ENCODE measurements around the gene ZNF205.

DNA sequence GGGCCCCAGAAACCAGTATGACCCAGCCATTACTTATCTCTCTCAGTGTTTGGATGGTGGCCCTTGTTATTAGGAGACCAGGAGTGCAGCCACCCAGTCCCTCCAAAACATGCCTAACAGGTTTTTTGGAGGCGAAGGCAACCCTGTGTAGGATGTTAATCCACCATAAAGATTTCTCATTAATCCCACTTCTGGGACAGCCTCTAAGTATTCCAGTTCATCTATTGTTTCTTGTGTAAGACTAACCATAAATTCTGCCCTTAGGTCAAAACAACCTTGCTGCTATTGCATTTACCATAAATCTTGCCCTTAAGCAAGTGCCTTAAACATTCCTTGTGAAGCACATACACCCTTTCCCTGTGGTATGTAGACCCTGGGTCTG lies 54.1 kb downstream of the ZNF205 start:
- no peak for TF ChIP-seq EZH2phosphoT487 (IDR thresholded peaks at IDR 0.05; ENCODE audit: borderline replicate concordance, low read depth)
- TF ChIP-seq, protein P1, sequence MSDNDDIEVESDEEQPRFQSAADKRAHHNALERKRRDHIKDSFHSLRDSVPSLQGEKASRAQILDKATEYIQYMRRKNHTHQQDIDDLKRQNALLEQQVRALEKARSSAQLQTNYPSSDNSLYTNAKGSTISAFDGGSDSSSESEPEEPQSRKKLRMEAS (IDR thresholded peaks at IDR 0.05; ENCODE audit: low read depth): no peak
- TF ChIP-seq RFX5 (IDR thresholded peaks at IDR 0.05; ENCODE audit: low read length): no peak
- no peak for TF ChIP-seq CHD2 (IDR thresholded peaks at IDR 0.05; ENCODE audit: low read length, partially characterized antibody)
- TF ChIP-seq RAD21 (IDR thresholded peaks at IDR 0.05; ENCODE audit: low read length): no peak

Measured in SK-N-SH (cell line).